NOMO-1 treated with DMSO at 0.1 percent for 48 hours (cell line): Measurements from ENCODE around the gene PARN.
"Not testable (repeated sequence)": the region's sequence is repeated elsewhere in the genome, so short reads cannot be mapped to it uniquely, and the experiment has no call there.

Source experiments
- DNase-seq: peaks from one replicate; lab custom pipeline; 2025; ENCODE audit not compliant: unreplicated experiment; lab: John Stamatoyannopoulos, UW

Gene PARN

DNA sequence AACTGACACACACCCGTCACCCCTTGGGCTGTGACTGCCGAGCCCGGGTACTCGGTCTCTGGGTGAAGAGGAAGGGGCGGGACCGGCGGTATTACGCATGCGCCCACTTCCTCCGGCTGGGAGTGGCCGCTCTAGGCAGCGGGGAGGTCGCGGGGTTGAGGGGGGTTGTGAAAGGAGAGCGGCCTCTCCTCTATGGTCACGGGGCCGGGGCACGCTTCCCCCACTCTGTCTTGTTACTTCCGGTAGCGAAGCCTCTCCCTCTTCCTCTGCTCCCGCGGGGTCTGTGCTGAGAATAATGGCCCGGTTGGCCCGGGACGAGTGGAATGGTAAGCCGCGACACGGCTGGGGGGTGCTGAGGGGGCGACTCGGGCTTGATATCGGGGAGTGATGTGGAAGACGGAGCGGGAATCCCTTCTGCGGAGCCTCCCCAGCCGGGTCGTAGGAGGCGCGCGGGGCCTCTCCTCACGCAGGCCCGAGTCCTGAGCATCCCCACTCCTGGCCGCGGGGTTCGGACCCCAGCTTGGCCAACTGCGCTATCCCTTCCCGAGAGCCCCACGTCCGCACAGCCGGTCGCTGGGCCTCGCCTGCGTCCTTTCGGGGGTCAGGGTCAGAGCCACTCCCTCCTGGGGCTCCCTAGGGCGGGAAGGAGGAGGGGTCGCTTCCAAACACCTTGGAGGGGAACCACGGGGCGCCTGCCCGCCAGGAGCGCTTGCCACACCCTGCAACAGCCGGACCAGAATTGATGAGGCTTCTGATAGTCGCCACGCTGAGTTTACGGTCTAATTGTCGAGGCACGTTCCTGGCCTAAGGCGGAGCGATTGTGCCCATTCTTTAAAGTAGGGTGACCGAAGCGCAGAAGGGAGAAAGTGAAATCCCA is 2.9 kb upstream of the PARN start, which contains the start of gene BFAR:
Gene BFAR, plus strand, starts transcription at position 259 of the 877 bp plus-strand sequence. CDS start 11,396 bp downstream, outside the sequence.
- peak; percentile 98 for DNase-seq

DNA sequence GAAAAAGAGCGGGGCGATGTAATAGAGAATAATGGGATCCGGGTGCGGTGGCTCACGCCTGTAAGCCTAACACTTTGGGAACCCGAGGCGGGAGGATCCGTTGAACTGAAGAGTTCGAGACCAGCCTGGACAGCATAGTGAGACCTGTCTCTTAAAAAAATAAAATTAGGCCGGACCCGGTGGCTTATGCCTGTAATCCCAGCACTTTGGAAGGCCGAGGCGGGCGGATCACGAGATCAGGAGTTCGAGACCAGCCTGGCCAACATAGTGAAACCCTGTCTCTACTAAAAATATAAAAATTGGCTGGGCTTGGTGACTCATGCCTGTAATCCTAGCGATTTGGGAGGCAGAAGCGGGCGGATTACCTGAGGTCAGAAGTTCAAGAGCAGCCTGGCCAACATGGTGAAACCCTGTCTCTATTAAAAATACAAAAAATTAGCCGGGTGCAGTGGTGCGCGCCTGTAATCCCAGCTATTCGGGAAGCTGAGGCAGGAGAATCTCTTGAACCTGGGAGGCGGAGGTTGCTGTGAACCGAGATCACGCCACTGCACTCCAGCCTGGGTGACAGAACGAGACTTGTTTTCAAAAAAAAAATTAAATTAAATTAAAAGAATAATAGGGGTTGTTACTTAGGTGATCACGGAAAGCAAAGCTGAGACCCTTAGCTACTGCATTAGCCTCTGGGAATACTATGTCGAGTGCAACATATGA is 715 bp upstream of the PARN start:
- not testable (repeated sequence) for DNase-seq

DNA sequence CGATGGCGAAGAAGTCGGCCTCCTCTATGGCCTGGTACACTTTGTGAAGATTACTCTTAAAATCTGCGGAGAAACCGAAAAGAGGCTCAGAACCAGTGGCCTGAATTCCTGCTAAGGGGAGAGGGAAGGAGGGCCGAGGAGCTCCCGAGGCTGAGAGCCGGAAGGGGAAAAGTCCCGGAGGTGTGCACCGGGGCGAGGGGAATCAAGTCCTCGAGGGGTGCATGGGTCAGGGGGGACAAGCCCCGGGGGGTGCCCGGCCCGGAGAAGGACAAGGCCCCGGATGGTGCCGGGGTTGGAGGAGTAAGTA is 495 bp downstream of the PARN start:
- no peak for DNase-seq

- peak; percentile 11 for DNase-seq
These were observed 1.1 kb downstream of the PARN start for GRCh38 chr16:14628806-14629611.

DNA sequence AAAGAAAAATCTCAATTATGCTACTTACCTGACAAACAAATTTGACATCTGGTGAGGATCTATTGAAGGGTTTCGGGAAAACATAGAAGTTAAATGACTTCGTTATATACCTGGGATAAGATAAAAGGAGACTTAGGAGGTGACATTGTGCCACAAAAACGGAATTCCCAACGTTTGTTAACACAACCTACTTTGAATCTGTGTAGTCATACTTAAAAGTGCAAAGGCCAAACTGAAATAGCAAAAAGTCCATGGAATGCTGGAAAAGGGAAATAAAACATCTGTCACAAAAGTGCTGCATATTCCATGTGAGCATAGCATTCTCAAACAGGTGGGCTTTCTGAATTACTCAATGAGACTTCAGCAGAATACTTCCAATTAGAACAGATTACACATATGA is 3.0 kb downstream of the PARN start:
- DNase-seq = no peak

GRCh38 chr16:14618566-14618965 is 11.5 kb downstream of the PARN start:
- DNase-seq = no peak

- DNase-seq = no peak
These were observed 13.8 kb downstream of the PARN start for GRCh38 chr16:14616280-14616679.

DNA sequence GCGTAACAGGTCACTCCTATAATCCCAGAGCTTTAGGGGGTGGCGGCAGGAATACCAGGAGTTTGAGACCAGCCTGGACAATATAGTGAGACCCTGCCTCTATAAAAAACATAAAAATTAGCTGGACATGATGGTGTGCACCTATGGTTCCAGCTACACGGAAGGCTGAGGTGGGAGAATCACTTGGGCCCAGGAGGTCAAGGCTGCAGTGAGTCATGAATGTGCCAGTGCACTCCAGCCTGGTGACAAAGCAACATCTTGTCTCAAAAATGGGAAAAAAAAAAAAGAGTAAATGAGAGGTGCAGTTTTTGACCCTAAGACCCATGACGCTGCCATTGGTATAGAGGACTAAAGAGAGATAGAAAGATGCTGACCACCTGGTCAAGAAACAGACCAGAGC is 16.1 kb downstream of the PARN start:
- no peak for DNase-seq

- no peak for DNase-seq
These were observed 18.4 kb downstream of the PARN start for GRCh38 chr16:14611660-14612059.

DNA sequence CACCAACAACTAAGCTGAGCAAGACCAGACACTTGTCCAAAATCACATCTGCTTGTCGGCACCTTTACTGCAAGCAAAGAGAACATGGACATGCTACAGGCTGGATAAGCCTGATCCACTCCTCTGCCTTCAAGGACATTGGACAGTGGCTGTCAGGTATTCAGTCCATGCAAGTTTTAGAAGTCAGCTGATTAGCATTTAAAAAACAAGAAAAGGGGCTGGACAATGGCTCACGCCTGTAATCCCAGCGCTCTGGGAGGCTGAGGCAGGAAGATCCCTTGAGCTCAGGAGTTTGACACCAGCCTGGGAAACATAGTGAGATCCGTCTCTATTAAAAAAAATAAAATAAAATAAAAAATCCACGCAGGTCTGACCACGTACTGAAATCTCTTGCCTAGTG is 20.3 kb downstream of the PARN start:
- no peak for DNase-seq

GRCh38 chr16:14608604-14609003 is 21.5 kb downstream of the PARN start:
- peak; percentile 12 for DNase-seq

DNA sequence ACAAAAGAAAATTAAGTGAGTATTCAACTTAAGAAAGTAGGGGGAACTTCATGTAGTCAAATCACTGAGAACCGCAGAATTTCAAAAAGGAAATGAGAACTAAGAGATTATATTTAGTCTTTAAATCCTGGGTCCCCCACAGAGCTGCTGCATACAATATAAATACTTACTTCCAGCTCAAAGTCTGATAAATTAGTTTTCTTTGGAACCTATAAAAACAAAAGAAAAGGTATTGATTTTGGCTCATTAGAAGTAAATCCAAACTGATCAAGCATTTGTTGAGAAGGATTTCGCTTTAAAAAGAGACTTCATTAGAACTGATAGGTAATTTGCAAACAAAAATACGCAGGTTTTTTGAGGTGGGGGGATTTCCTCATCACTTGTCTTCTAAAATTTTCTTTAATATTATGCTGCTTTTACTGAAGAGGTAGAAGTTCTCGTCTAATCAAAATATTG is 21.9 kb downstream of the PARN start:
- peak; percentile 1 for DNase-seq

GRCh38 chr16:14606102-14606501 is 24.0 kb downstream of the PARN start:
- DNase-seq = no peak

DNA sequence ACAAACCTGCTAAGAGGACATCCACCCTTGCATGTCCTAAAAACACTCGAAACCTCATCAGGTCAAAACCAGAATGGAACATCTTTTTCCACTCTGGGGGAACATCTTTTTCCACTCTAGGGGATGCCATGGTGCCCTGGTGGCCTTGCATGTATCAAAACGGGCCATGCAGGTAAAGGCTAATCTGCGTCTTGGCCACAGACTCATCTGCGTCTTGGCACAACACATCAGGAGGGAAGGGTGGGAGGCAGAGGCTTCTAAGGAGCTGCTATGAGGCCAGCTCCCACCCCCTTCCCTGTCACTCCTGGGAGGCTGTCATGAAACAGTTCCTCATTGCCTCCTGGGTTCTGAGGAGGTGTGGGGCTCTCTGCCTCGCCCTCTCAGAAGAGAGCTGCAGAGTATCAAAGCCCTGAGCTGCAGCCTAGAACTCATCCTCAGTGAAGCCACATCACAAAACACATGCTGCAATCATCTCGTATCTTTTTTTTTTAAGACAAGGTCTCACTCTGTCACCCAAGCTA is 27.6 kb downstream of the PARN start:
- no peak for DNase-seq

DNA sequence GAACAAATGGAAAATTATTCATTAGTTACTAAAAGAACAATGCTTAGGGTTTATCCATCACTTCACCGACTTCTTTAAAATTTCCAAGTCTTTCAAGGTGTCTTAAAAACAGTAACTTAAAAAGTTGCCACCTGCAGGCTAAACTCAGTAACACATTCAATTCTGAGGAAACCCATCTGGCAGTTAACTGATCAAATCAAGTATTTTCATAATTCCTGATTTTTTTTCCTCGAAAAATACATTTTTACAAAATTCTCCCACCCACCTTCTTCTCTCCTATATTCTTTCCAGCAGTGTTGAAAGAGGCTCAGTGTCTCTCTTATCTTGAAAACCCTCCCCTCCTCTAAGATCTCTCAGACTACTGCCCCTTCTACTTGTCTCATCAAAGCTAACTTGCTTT is 29.9 kb downstream of the PARN start:
- DNase-seq = no peak

DNA sequence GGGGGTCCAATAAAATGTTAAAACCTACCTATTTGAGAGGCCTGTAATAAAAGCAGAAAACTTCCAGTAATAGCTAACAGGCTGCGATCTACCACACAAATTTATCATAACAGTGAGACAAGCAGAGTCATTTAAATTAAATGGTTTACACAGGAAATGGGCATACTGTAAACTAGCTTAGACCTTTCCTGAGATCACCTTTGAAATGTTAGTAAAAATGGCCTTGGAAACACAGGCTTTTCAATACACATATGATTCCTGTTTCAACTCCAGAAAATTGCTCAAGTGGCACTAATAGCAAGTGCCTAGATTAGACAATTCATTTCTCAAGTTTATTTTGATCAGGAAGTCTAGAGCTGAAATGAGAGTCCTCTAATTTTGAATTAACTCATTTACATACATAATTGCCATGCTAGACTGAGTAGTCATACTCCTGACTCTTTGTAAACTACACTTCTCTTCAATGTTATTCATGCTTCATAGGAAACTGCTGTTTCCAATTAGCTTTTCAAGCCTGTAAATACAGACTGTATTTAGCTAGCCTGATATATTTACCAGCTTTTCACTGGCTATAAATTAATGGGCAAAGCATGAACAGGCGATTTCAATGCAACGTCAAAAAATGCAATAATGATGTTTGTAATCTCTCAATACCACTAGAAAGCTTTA is 43.3 kb downstream of the PARN start:
- no peak for DNase-seq

- DNase-seq = no peak
These were observed 44.8 kb downstream of the PARN start for GRCh38 chr16:14585287-14585686.

- not testable (repeated sequence) for DNase-seq
These were observed 49.1 kb downstream of the PARN start for GRCh38 chr16:14580926-14581325.

DNA sequence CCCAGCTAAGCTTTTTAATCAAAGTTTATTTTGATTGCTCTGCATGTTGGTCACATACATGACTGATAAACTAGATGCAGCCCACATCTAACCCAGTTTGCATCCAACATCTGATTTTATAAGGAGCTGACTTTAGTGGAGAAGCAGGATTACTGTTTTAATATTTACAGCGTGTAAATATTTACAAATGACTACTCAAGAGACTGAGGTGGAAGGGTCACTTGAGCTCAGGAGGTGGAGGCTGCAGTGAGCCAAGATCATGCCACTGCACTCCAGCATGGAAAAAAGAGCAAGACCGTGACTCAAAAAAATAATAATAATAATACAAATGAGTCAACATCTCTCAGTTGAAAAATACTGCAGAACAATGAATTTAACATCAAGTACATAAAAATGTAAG is 50.8 kb downstream of the PARN start:
- DNase-seq = no peak

GRCh38 chr16:14576532-14576931 is 53.5 kb downstream of the PARN start:
- no peak for DNase-seq

DNA sequence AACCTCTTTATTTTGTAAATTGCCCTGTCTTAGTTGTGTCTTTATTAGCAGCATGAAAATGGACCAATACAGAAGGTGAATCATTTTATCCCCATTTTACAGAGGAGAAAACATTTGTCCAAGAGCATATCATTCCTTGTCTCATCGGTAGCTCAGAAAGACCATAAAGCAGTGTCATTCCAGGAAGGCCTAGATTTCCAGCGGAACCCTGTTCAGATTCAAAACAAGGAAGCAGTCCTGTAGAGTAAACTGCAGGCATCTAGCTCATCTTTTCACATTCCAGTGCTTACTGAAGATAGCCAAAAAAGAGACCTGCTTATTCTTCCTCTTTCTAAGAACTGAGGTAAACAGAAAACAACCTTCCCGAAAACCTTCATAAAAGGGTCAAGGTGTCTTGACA is 54.0 kb downstream of the PARN start:
- DNase-seq = no peak
